GM20431 (cell line): ENCODE data around the gene GRIN2A.

Source experiments
- in situ Hi-C: fragments of 300-500 bp; cut with MseI, MboI; formaldehyde crosslinking; loops from one replicate; pipeline ENCODE4 v1.15.0; 2020; ENCODE audit warnings: low sequenced_read_pairs; ENCODE audit not compliant: unreplicated experiment

Gene GRIN2A

DNA sequence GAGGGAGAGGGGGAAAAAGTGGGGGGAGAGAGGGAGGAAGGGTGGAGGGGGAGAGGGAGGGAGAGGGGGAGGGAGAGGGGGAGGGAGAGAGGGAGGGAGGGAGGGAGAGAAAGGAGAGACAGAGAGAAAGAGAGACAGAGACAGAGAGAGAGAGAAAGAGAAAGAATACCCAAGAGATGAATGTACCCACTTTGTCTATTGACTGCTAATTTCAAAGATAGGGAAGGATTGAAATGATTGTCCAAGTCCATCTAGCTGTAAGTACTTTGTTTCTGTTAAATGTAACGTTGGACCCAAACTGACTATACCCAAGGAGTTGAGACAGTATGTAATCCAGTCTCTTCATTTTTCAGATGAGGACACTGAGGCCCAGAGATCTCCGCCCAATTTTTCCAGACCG is 374.9 kb downstream of the GRIN2A start:
- in situ Hi-C loops = no loop called here

DNA sequence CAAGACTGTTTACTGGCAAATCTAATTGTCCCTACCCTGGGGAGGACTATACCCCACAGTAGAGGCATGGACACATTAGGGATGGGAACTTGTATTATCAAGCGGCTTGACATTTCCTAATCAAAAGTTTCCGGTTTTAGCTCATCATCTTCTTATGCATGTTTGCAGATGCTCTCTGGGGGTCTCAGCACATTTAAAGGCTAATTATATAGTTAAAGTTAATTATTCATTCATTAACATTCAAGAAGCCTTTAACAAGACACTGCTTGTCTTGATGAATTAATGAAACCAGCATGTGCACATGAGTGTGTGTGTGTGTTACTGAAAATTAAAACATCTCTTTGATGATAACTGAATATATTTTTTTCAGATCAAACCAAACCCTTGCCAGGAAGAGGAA is 377.1 kb downstream of the GRIN2A start:
- in situ Hi-C loops = no loop called here

DNA sequence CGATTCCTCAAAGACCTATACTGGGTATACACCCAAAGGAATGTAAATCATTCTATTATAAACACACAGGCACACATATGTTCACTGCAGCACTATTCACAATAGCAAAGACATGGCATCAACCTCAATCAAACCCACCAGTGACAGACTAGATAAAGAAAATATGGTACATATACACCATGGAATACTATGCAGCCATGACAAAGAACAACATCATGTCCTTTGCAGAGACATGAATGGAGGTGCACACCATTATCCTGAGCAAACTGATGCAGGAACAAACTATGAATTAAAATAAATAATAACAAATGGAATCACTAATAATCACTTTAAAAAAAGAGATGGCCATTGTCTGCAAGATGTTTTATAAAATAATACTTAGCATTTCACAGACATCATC is 380.1 kb downstream of the GRIN2A start:
- in situ Hi-C loops = no loop called here

DNA sequence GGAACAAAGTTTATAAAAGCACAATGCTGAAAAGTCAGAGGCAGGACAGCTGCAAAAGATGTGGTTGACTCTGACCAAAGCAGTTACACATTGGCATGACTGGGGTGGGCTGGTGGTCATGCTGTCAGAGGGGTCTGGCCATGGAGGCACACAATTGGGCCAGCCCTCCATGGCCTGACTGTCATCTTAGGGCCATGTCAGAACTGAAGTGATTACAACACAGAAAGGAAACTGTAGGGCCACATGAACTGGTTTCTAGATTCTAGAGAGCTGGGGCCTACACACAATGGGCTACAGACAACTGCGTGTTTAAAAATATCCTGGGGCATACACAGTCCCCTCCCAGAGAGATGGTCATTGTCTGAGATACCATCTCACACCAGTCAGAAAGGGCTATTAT is 380.6 kb downstream of the GRIN2A start:
- in situ Hi-C loops = no loop called here

DNA sequence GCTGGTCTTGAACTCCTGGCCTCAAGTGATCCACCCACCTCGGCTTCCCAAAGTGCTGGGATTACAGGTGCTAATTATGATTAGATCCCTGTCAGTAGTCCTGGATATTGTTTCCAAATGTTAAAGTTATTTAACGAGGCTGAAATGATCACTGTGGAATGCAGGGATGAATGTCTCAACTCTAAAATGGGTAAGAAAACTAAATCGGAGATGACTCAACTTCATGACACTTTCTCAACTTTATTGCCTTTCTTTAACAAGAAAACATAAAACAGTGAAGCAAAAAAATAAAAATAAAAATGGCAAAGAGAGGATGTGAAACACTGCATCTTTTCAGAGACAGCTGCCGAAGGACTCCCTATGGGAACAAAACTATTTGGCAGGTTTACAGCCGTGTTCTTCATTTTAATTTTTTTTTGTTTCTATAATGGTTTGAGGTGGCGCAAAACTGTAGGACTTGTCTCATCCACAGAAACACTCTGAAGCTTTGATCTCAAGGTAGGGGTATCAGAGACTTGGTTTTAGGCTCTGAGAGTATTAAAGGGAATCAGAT is 382.0 kb downstream of the GRIN2A start:
- in situ Hi-C loops = no loop called here

DNA sequence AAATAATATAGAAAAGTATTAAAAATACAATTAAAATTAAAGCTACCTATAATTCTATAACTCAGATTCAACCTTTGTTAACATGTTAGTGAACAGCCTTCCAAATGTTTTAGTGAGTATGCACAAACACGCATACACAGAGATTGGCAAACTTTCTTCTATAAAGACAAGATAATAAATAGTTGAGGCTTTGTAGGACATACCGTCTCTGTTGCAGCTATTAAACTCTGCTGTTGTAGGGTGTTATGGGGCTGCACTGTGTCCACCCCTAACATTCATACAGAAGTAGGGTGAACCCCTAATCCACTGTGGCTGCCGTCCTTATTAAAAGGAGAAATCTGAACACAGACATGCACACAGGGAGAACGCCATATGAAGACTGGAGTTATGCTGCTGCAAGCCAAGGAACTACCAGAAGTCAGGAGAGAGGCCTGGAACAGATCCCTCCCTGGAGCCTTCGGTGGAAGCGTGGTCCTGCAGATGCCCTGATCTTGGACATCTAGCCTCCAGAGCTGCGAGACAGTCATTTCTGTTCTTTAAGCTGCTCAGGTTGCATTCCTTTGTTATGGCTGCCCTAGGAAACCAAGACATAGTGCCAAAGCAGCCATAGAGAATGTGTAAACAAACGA is 383.2 kb downstream of the GRIN2A start:
- in situ Hi-C loops = no loop called here

DNA sequence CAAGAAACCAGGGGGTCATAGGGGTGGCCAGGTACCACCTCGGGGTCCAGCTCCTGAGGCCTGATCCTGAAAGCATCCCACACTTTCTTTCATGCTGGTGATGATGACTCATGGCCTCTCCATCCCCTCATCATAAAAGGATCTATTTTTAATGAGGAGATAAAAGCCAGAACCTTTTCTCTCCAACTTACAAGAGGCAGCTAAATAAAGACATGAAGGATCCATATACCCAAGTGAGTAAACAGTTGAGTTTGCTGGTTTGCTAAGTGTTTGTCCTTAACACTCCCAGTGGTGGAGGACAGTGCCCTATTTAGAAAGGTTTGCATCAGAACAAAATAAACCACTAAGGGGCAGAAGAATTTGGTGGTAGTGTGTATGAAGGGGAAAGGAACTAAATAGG is 383.8 kb downstream of the GRIN2A start:
- in situ Hi-C loops = no loop called here

DNA sequence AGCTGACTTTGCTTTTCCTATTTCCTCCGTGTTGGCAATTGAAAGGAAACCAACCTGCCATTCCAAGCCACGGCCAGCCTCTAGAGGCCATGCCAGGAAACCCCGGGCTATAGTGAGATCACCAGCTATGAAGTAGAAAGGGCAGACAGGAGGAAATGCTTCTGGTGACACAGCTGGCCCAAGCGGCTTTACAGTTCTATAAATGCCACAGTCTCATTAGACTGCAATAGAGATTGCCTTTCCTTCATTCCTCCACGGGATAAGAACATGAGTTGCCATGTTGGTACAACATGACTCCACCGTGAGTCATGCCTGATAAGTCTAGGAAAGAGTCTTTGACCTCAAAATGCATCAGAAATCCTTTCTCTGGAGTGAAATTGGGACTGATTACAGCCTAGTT is 384.9 kb downstream of the GRIN2A start:
- in situ Hi-C loops = no loop called here

DNA sequence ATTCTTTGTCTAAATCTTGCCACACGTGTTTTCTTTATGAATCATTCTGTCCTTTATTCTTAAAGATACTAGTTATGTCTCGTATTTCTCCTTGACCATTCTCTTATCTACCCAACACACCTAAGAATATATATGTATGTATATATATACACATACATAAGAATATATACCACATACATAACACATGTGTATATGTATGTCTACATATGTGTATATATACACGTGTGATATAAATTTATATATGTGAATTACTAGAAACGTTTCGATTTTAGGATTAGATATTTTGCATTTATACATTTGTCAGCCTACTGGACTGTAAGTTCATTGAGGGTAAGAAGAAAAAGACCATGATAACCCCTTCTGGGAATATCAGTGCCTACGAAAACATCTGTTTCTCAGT is 388.6 kb downstream of the GRIN2A start:
- in situ Hi-C loops = no loop called here

DNA sequence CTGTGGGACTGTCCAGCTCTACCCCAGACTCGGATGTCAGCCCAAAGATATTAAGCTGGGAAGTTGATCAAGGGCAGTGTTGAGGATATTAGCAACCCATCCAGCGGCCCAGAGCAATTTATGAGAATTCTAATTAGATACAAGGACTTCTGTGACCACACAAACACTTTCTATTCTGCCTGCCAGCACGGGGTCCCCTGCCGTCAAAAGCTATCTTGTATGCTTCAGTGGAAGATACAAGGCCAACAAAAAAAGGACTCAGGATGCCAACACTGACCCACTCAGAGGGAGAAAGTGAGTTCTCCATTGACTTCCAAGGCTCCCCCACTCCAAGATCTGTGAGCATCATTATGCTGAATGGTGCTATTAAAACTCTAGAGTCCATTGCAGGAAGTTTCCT is 390.7 kb downstream of the GRIN2A start:
- in situ Hi-C loops = no loop called here

DNA sequence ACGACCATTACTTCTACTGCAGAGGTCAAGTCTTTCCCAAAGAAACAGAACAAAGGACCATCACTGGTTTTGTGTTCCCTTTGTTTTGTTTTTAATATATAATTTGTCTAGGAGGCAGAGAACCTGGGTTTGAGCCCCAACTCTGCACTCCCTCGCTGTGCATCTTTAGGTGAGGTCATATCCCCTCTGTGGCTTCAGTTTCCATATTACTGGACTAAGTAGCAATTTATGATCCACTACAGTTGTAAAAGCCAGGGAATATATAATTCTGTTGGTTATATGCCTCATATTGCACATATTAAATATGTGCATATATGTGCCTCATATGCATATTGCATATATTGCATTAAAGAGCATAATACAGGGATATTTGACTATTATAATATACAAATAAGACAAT is 392.0 kb downstream of the GRIN2A start:
- in situ Hi-C loops = no loop called here

DNA sequence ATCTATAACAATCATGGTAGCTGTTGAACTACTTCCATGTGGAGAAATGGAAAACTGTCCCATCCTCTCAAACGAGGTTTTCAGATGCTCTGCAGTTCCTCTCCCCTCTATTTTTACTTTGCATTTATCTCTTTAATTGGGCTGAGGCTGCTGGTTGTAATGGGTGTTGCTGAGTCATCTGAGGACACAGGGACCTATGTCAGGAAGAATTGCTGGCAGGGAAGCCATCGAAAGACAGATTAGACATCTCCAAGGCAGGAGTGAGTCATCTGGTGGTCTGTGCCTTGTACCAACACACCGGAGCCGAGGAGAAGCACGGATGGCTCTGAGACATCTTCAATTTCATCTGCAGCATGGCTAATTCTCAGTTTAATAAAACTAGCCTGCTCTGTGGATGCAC is 394.5 kb downstream of the GRIN2A start:
- in situ Hi-C loops = no loop called here

DNA sequence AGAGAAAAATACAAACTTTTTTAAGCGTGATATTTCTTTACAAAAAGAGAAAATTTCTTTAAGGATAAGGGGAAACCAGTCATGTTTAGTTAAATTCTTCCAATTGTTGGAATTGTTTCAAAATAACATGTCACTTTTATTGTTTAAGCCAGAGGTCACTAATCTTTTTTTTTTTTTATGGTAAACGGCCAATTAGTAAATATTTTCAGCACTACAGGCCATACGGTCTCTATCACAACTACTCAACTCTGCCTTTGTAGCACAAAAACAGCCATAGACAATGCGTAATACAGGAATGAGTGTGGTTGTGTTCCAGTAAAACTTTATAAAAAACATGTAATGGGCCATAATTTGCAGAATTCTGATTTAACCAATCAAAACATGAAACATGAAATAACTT is 401.4 kb downstream of the GRIN2A start:
- in situ Hi-C loops = no loop called here

DNA sequence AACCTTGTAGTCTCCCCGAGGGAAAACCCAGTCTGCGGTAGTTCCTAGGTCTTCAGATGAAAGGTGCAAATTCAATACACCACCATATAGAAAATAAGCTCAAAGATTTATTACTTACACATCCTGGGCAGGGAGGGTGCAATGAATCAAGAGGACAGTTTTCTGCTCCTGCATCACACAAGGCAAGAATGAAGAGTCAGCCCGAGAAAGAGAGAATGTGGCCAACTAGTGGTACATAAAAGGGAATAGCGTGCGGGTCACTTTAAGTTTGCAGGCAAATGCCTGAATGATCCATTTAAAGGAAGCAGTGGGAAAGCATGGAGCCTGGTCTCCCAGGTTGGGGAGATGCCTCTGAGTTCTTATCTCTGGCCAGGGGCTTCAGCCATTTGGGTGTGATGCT is 403.4 kb downstream of the GRIN2A start:
- in situ Hi-C loops = no loop called here

DNA sequence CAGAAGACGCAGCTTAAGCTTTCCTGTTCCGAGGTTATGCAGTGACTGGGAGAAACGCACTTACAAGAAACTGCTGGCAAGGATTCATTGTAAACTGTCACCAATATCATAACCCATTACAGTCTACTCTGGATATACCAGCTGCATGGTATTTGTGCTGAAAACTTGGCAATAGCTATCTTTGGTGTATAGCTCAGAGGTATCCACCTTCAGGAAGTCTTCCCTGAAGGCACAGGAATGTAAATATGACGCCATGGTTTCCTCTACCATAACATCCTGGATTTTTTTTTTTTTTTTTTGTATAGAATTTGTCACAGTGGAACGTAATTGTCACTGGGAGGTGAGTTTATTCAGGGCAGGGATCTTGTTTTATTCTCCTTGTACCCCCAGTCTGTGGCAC is 406.2 kb downstream of the GRIN2A start:
- in situ Hi-C loops = no loop called here

DNA sequence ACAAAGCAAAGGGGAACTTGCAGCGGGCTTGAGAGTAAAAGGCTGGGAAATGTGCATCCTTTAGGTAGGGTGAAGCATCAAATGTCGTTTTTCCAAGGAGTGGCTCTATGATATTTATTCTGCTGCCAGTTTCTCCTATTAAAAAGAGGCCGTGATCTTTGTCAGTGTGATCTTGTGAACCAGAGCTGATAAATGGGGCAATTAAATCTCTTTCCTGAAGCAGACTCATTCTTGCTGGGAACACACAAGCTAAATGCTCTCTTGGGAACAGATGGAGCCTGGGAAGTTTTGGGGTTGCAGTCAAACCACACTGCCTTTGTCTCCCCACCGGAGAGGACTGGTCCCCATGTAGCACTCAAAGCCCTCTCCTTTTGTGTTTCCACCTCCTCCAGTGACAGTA is 408.9 kb downstream of the GRIN2A start:
- in situ Hi-C loops = no loop called here

DNA sequence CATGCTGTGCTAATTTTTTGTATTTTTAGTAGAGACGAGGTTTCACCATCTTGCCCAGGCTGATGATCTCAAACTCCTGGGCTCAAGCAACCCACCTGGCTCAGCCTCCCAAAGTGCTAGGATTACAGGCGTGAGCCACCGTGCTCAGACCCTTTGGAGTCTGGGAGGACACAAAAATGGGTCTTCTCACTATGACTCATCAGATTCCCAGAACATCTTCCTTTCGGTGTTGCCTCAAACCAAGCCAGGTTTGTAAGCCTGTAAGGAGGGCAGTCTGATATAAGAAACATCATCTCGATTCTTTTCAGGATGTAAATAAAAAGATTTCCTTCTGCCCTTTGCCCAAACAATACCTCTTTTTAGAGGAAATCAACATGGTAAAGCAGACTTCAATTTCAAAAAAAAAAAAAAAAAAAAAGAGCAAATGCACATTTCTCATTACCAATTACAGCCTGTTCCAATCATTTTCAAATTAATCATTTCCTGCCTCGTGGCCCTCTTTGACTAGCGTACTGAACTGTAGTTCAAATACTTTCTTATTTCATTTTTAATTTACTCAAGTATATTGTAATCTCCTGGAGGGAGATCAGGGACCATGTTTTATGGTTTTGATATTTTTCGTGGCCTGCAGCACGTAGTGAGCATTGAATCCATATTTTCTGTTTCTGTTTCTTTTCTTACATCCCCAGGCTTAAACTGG is 409.6 kb downstream of the GRIN2A start:
- in situ Hi-C loops = no loop called here

DNA sequence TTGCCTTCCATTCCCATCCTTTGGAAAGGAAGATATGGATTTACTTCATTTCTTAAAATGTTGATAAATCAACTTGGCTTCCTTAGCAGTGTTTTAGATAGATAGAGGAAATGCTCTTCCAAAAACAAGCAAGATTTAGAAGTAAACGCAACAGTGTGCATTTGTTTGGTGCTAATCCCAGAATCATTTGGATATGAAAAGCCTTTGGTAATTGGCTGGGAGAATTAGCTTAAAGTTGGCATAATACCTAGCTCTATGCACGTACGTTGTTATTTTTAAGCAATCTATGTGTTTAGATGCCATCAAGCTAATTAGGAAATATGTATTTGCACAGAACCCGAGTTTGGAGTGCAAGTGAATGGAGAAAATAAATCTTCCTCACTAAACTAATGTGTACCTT is 415.3 kb downstream of the GRIN2A start:
- in situ Hi-C loops = no loop called here

DNA sequence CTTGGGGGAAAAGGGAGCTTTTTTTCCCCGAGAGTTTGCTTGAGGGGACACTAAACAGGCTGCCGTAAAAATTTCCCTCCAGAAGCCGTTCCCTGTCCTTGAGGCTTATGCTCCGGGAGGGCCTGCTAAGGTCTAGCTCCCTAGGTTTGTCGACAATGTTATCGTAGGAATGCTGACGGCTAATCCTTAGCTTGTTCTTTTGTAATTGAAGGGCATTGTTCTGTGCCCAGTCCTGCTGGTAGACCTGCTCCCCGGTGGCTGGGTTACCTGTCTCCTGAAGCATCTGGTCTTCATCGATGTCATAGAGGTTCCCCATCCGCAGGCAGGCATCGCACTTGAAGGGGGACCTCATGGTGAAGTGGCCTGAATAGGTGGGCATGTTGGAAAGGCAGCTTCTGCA is 418.7 kb downstream of the GRIN2A start:
- in situ Hi-C loops = no loop called here

DNA sequence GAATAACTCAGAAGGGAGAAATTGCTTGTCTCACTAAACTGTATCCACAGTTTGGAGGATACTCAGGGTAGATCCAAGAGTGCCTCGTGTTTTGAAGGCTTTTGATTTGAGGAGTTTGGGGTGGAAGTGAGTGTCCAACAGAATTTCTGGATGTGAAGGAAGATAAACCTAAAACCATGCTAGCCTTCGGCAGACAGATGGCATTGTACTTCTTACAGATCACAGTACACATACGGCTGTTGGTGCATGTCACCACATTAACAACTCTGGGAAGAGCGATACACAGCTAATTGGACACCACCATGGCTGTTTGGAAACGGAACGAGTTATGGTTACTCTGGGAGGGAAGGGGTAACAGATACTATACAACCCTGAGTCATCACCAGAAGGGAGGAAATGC is 420.4 kb downstream of the GRIN2A start:
- in situ Hi-C loops = no loop called here

DNA sequence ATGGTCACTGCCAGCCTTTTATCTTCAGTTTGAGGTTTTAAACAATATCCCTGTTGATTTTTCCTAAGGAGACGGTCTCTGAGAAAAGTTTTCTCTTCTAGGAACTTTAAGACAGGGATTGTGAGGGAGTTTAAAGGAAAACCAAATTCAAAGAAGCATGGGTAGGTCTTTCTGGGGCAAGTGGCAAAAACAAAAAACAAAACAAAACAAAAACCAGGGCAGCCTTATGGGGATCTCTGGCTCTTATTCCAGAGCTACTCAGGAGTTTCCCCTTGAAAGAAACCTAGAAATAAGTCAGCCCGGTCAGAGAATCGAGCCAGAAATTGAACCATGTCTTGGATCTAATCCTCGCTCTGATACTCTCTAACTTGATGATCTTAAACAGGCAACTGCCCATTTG is 424.5 kb downstream of the GRIN2A start:
- in situ Hi-C loops = no loop called here

DNA sequence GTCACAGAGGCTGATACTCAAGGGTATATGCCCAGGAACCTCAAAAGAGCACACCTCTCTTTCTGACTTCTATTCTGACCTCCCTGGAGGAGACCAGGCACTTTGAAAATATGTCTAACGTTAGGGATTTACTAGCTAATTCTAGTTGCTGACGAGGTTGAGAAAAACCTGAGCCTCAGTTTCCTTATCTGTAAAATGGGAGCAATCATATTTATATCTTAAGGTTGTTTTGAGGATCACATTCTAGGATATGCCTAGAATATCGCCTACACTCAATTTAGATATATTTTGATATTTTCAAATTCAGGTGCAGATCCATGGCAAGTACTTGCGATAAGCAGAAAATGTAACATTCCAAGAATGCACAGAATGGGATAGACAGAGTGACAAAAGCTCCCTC is 425.8 kb downstream of the GRIN2A start:
- in situ Hi-C loops = no loop called here
